SK-N-SH treated with all-trans-retinoic acid at 6 μM for 48 hours (cell line): ENCODE measurements around the gene NEAT1.

Experiments
- ARNTL ChIP-seq: fragments of 450-650 bp; formaldehyde crosslinking; IDR thresholded peaks from 2 replicates; pipeline ENCODE4 v1.5.0; 2020; ENCODE audit warnings: low read depth, mild to moderate bottlenecking, moderate library complexity, borderline replicate concordance
- GLIS3 ChIP-seq: fragments of 250-450 bp; sonication (Bioruptor Pico); IDR thresholded peaks from 2 replicates; pipeline ENCODE4 v1.5.0; 2020; ENCODE audit warnings: mild to moderate bottlenecking, moderate library complexity
- ISL1 ChIP-seq: fragments of 250-450 bp; sonication (Bioruptor Pico); IDR thresholded peaks from 2 replicates; pipeline ENCODE4 v2.1.2; 2022; ENCODE audit warnings: mild to moderate bottlenecking, moderate library complexity
- OSR1 ChIP-seq: fragments of 250-450 bp; sonication (Bioruptor Pico); IDR thresholded peaks from 2 replicates; pipeline ENCODE4 v1.8.0; 2022; ENCODE audit warnings: moderate library complexity, mild to moderate bottlenecking, inconsistent platforms
- PPARA ChIP-seq: fragments of 250-450 bp; sonication (Bioruptor Pico); IDR thresholded peaks from 2 replicates; pipeline ENCODE4 v1.5.0; 2020; ENCODE audit warnings: mild to moderate bottlenecking, borderline replicate concordance
- TCF4 ChIP-seq: fragments of 250-450 bp; sonication (Bioruptor Pico); IDR thresholded peaks from 2 replicates; pipeline ENCODE4 v1.8.0; 2021; ENCODE audit warnings: mild to moderate bottlenecking, moderate library complexity, borderline replicate concordance
- TOX ChIP-seq: fragments of 250-450 bp; sonication (Bioruptor Pico); IDR thresholded peaks from 2 replicates; pipeline ENCODE4 v1.8.0; 2021; ENCODE audit warnings: mild to moderate bottlenecking, moderate library complexity, borderline replicate concordance
- ZC3H10 ChIP-seq: fragments of 250-450 bp; sonication (Bioruptor Pico); IDR thresholded peaks from 2 replicates; pipeline ENCODE4 v1.5.1; 2021; ENCODE audit warnings: mild to moderate bottlenecking, moderate library complexity
- ZFP3 ChIP-seq: fragments of 250-450 bp; sonication (Bioruptor Pico); IDR thresholded peaks from 2 replicates; pipeline ENCODE4 v1.5.0; 2020; ENCODE audit warnings: mild to moderate bottlenecking, moderate library complexity
- ZNF565 ChIP-seq: fragments of 450-650 bp; formaldehyde crosslinking; conservative IDR thresholded peaks from 2 replicates; pipeline ENCODE4 v1.5.0; 2020; ENCODE audit warnings: low read depth, mild to moderate bottlenecking, moderate library complexity
- ZNF8 ChIP-seq: fragments of 450-650 bp; formaldehyde crosslinking; IDR thresholded peaks from 2 replicates; pipeline ENCODE4 v1.5.0; 2020; ENCODE audit warnings: mild to moderate bottlenecking, moderate library complexity
- TF ChIP-seq, protein P1 (sequence below): fragments of 250-450 bp; sonication (Bioruptor Pico); IDR thresholded peaks from 2 replicates; pipeline ENCODE4 v1.5.1; 2020; ENCODE audit warnings: low read depth, mild to moderate bottlenecking, moderate library complexity
- TF ChIP-seq, protein P2 (sequence below): fragments of 250-450 bp; sonication (Bioruptor Pico); IDR thresholded peaks from 2 replicates; pipeline ENCODE4 v1.8.0; 2020; ENCODE audit warnings: mild to moderate bottlenecking, moderate library complexity, borderline replicate concordance
- TF ChIP-seq, protein P3 (sequence below): fragments of 250-450 bp; sonication (Bioruptor Pico); IDR thresholded peaks from 2 replicates; pipeline ENCODE4 v1.5.0; 2020; ENCODE audit warnings: mild to moderate bottlenecking, moderate library complexity

DNA sequence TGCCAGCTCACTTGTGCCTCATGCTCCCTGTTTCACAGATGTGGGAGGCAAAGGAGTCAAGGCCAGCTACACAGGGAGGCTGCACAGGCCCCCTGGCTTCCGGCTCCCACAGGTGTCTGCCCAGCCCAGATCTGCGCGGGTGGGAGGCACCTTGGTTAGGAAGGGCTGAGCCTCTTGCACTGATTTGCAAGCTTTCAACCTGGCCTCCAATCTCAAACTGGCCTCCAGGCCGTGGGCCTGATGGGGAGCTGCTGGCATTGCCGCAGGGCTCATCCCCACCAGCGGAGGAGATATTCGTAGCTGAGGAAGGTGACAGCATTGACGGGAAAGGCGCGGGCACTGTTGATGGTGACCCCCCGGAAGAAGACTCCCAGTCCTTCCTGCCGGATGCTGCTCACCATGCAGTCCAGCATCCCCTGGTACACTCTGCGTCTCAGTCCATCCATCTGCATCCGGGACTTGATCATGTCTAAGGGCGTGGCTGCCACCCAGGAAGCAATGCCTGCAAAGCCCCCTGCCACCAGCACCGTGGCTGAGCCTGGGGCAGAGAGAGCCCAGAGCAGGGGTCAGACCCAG is 46.4 kb upstream of the NEAT1 start:
- TF ChIP-seq, protein P1, sequence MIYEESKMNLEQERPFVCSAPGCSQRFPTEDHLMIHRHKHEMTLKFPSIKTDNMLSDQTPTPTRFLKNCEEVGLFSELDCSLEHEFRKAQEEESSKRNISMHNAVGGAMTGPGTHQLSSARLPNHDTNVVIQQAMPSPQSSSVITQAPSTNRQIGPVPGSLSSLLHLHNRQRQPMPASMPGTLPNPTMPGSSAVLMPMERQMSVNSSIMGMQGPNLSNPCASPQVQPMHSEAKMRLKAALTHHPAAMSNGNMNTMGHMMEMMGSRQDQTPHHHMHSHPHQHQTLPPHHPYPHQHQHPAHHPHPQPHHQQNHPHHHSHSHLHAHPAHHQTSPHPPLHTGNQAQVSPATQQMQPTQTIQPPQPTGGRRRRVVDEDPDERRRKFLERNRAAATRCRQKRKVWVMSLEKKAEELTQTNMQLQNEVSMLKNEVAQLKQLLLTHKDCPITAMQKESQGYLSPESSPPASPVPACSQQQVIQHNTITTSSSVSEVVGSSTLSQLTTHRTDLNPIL (CRISPR knock-in tag) = no peak
- no peak for TF ChIP-seq ISL1 (CRISPR knock-in tag)
- TF ChIP-seq, protein P2, sequence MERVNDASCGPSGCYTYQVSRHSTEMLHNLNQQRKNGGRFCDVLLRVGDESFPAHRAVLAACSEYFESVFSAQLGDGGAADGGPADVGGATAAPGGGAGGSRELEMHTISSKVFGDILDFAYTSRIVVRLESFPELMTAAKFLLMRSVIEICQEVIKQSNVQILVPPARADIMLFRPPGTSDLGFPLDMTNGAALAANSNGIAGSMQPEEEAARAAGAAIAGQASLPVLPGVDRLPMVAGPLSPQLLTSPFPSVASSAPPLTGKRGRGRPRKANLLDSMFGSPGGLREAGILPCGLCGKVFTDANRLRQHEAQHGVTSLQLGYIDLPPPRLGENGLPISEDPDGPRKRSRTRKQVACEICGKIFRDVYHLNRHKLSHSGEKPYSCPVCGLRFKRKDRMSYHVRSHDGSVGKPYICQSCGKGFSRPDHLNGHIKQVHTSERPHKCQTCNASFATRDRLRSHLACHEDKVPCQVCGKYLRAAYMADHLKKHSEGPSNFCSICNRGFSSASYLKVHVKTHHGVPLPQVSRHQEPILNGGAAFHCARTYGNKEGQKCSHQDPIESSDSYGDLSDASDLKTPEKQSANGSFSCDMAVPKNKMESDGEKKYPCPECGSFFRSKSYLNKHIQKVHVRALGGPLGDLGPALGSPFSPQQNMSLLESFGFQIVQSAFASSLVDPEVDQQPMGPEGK (CRISPR knock-in tag) = no peak
- no peak for TF ChIP-seq ZC3H10 (CRISPR knock-in tag)
- TF ChIP-seq ZFP3 (CRISPR knock-in tag) = no peak
- TF ChIP-seq ZNF8 (CRISPR knock-in tag) = no peak
- TF ChIP-seq GLIS3 = no peak
- TF ChIP-seq OSR1 (CRISPR knock-in tag) = no peak
- no peak for TF ChIP-seq TOX (CRISPR knock-in tag)
- TF ChIP-seq, protein P3, sequence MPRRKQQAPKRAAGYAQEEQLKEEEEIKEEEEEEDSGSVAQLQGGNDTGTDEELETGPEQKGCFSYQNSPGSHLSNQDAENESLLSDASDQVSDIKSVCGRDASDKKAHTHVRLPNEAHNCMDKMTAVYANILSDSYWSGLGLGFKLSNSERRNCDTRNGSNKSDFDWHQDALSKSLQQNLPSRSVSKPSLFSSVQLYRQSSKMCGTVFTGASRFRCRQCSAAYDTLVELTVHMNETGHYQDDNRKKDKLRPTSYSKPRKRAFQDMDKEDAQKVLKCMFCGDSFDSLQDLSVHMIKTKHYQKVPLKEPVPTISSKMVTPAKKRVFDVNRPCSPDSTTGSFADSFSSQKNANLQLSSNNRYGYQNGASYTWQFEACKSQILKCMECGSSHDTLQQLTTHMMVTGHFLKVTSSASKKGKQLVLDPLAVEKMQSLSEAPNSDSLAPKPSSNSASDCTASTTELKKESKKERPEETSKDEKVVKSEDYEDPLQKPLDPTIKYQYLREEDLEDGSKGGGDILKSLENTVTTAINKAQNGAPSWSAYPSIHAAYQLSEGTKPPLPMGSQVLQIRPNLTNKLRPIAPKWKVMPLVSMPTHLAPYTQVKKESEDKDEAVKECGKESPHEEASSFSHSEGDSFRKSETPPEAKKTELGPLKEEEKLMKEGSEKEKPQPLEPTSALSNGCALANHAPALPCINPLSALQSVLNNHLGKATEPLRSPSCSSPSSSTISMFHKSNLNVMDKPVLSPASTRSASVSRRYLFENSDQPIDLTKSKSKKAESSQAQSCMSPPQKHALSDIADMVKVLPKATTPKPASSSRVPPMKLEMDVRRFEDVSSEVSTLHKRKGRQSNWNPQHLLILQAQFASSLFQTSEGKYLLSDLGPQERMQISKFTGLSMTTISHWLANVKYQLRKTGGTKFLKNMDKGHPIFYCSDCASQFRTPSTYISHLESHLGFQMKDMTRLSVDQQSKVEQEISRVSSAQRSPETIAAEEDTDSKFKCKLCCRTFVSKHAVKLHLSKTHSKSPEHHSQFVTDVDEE (CRISPR knock-in tag) = no peak
- no peak for TF ChIP-seq ARNTL (CRISPR knock-in tag)
- no peak for TF ChIP-seq TCF4
- no peak for TF ChIP-seq ZNF565 (CRISPR knock-in tag)
- no peak for TF ChIP-seq PPARA (CRISPR knock-in tag)
